SK-N-SH treated with all-trans-retinoic acid at 6 μM for 48 hours (cell line): ENCODE data around the gene POLE2.

ENCODE experiments used
- ARNTL ChIP-seq: fragments of 450-650 bp; formaldehyde crosslinking; IDR thresholded peaks from 2 replicates; pipeline ENCODE4 v1.5.0; 2020; ENCODE audit warnings: low read depth, mild to moderate bottlenecking, moderate library complexity, borderline replicate concordance
- BACH2 ChIP-seq: fragments of 250-450 bp; sonication (Bioruptor Pico); IDR thresholded peaks from 2 replicates; pipeline ENCODE4 v1.9.0; 2021; ENCODE audit warnings: mild to moderate bottlenecking, borderline replicate concordance
- CREB5 ChIP-seq: fragments of 250-450 bp; sonication (Bioruptor Pico); IDR thresholded peaks from 2 replicates; pipeline ENCODE4 v1.5.1; 2020; ENCODE audit warnings: low read depth, mild to moderate bottlenecking, moderate library complexity
- CSDC2 ChIP-seq: fragments of 250-450 bp; sonication (Bioruptor Pico); IDR thresholded peaks from 2 replicates; pipeline ENCODE4 v1.5.0; 2020; ENCODE audit warnings: mild to moderate bottlenecking, moderate library complexity
- GLIS3 ChIP-seq: fragments of 250-450 bp; sonication (Bioruptor Pico); IDR thresholded peaks from 2 replicates; pipeline ENCODE4 v1.5.0; 2020; ENCODE audit warnings: mild to moderate bottlenecking, moderate library complexity
- ISL1 ChIP-seq: fragments of 250-450 bp; sonication (Bioruptor Pico); IDR thresholded peaks from 2 replicates; pipeline ENCODE4 v2.1.2; 2022; ENCODE audit warnings: mild to moderate bottlenecking, moderate library complexity
- OSR1 ChIP-seq: fragments of 250-450 bp; sonication (Bioruptor Pico); IDR thresholded peaks from 2 replicates; pipeline ENCODE4 v1.8.0; 2022; ENCODE audit warnings: moderate library complexity, mild to moderate bottlenecking, inconsistent platforms
- RARB ChIP-seq: fragments of 250-450 bp; sonication (Bioruptor Pico); IDR thresholded peaks from 2 replicates; pipeline ENCODE4 v1.8.0; 2021; ENCODE audit warnings: mild to moderate bottlenecking, moderate library complexity
- TCF4 ChIP-seq: fragments of 250-450 bp; sonication (Bioruptor Pico); IDR thresholded peaks from 2 replicates; pipeline ENCODE4 v1.8.0; 2021; ENCODE audit warnings: mild to moderate bottlenecking, moderate library complexity, borderline replicate concordance
- ZFP3 ChIP-seq: fragments of 250-450 bp; sonication (Bioruptor Pico); IDR thresholded peaks from 2 replicates; pipeline ENCODE4 v1.5.0; 2020; ENCODE audit warnings: mild to moderate bottlenecking, moderate library complexity
- ZFP30 ChIP-seq: fragments of 450-650 bp; formaldehyde crosslinking; IDR thresholded peaks from 2 replicates; pipeline ENCODE4 v1.5.0; 2022; ENCODE audit warnings: mild to moderate bottlenecking, moderate library complexity
- ZNF565 ChIP-seq: fragments of 450-650 bp; formaldehyde crosslinking; conservative IDR thresholded peaks from 2 replicates; pipeline ENCODE4 v1.5.0; 2020; ENCODE audit warnings: low read depth, mild to moderate bottlenecking, moderate library complexity
- ZNF70 ChIP-seq: fragments of 450-650 bp; formaldehyde crosslinking; IDR thresholded peaks from 2 replicates; pipeline ENCODE4 v1.5.0; 2020; ENCODE audit warnings: mild to moderate bottlenecking, moderate library complexity

- no peak for TF ChIP-seq OSR1 (CRISPR knock-in tag)
- no peak for TF ChIP-seq ZFP3 (CRISPR knock-in tag)
- no peak for TF ChIP-seq ZNF70 (CRISPR knock-in tag)
- no peak for TF ChIP-seq ARNTL (CRISPR knock-in tag)
- TF ChIP-seq GLIS3: no peak
- no peak for TF ChIP-seq BACH2 (CRISPR knock-in tag)
- no peak for TF ChIP-seq RARB (CRISPR knock-in tag)
- TF ChIP-seq TCF4 (CRISPR knock-in tag): no peak
- TF ChIP-seq ZFP30 (CRISPR knock-in tag): no peak
- no peak for TF ChIP-seq CSDC2 (CRISPR knock-in tag)
- no peak for TF ChIP-seq CREB5 (CRISPR knock-in tag)
- TF ChIP-seq ZNF565: no peak
- TF ChIP-seq ISL1 (CRISPR knock-in tag): no peak
These were observed 54.1 kb downstream of the POLE2 start for GRCh38 chr14:49633640-49634546.
